ENCODE results near the gene LIN52. TPM values are rescaled to one million over a fixed set of nuclear protein-coding genes. Genes with fewer than 3 reads are reported as not detected.
"Not testable (repeated sequence)": the region's sequence is repeated elsewhere in the genome, so short reads cannot be mapped to it uniquely, and the experiment has no call there.

Gene LIN52
- total RNA-seq, 1 experiment from 2014 or later, result 34.0 TPM

DNA sequence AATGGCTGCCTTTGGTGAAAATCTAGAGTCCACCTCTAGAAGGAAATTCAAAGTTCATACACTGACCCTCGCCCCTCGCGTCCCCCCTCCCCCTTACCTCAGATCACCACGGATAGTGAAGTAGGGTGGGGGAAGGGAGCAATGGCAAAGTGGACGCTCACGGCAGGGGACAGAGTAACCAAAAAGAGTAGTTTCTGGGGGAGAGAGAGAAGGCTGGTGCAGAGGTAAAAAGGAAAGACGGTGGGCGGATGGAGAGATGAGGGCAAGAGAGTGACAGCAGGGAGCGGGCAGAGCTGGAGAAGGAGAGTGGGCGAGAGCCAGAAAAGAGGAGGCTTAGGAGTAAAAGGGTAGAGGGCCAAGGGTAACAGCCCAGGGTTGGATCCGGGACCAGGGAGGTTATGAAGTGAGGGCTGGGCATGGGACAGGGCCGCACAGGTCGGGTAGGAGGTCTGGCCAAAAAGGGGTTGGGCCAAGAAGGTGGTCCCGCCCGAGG is 926 bp upstream of the LIN52 start:
- peak overlapping the region; percentile 80 for H2AFZ ChIP-seq (ENCODE audit: low read length)
- DNase-seq, result no peak
- H3K9me3 ChIP-seq (ENCODE audit: low read length), result no peaks in the 10 kb centered on the region
- no peaks in the 10 kb centered on the region for H3K9me2 ChIP-seq (replicated peaks; ENCODE audit: insufficient read depth, low read length)
- no peak overlapping the region for H3K27ac ChIP-seq (ENCODE audit: low read length)
- peaks cover 48% of the 10 kb centered on the region for H3K79me2 ChIP-seq (ENCODE audit: low read length)
- no peaks in the 10 kb centered on the region for H3K27me3 ChIP-seq (ENCODE audit: low read length)
- H4K20me1 ChIP-seq (ENCODE audit: insufficient read depth, low read depth, low read length), result no peaks in the 10 kb centered on the region
- H3K4me2 ChIP-seq (ENCODE audit: low read depth, low read length, poor library complexity, severe bottlenecking), result peak overlapping the region; percentile 94
- H3K4me1 ChIP-seq (ENCODE audit: low read length), result peaks cover 24% of the 10 kb centered on the region
- H3K36me3 ChIP-seq (ENCODE audit: insufficient read depth, low read length), result peaks cover 5% of the 10 kb centered on the region; the same call in 1 of the 2 replicates
- H3K4me3 ChIP-seq (ENCODE audit: low read length), result peak overlapping the region; percentile 81
- peak overlapping the region; percentile 79 for H3K9ac ChIP-seq (ENCODE audit: low read length)

DNA sequence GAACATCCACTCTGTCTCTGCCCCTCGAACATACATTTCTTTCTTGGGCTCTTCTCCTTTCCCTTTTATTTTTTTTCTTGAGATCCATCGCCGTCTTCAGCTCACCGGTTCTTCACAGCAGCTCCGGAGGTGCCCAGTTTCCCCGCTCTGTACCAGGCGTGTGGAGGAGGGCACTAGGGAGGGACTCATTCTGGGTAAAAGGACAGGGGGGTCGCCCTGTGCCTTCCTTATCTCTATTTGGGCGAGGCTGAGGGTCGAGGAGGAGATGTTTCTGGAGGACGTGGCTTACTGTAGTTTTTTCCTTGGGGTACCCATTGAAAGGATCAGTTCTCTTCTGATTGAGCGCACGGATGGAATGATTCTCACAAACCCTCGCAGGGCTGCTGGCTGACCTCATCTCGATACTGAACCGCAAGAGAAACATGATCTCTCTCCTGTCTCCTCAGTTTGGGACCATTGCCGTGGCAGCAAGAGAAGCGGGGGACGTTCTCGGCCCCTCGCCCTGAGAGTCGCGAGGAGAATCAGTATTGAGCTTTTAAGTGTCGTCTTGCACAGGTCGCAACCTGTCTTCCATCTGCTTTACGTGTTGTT is 386 bp downstream of the LIN52 start:
- Histone ChIP-seq H3K27me3 (ENCODE audit: low read length) (no peaks in the 10 kb centered on the region), H3K9me2 (replicated peaks; ENCODE audit: insufficient read depth, low read length) (no peaks in the 10 kb centered on the region), H3K4me2 (ENCODE audit: low read depth, low read length, poor library complexity, severe bottlenecking) (peak overlapping the region; percentile 88), H3K4me1 (ENCODE audit: low read length) (peaks cover 24% of the 10 kb centered on the region), H3K27ac (ENCODE audit: low read length) (peak overlapping the region; percentile 10; the same call in 1 of the 2 replicates), H4K20me1 (ENCODE audit: insufficient read depth, low read depth, low read length) (no peaks in the 10 kb centered on the region), H3K9ac (ENCODE audit: low read length) (peak overlapping the region; percentile 81), H3K36me3 (ENCODE audit: insufficient read depth, low read length) (peaks cover 7% of the 10 kb centered on the region; the same call in 1 of the 2 replicates), H2AFZ (ENCODE audit: low read length) (peak overlapping the region; percentile 72), H3K79me2 (ENCODE audit: low read length) (peaks cover 59% of the 10 kb centered on the region), H3K9me3 (ENCODE audit: low read length) (no peaks in the 10 kb centered on the region), H3K4me3 (ENCODE audit: low read length) (peak overlapping the region; percentile 81)
- peak; percentile 81 for DNase-seq

GRCh38 chr14:74085828-74086227 is 1.1 kb downstream of the LIN52 start:
- peaks cover 7% of the 10 kb centered on the region; the same call in 1 of the 2 replicates for H3K36me3 ChIP-seq (ENCODE audit: insufficient read depth, low read length)
- H3K79me2 ChIP-seq (ENCODE audit: low read length), result peaks cover 59% of the 10 kb centered on the region
- H3K9me2 ChIP-seq (replicated peaks; ENCODE audit: insufficient read depth, low read length), result no peaks in the 10 kb centered on the region
- peak overlapping the region; percentile 10; the same call in 1 of the 2 replicates for H3K27ac ChIP-seq (ENCODE audit: low read length)
- peak overlapping the region; percentile 81 for H3K4me3 ChIP-seq (ENCODE audit: low read length)
- H2AFZ ChIP-seq (ENCODE audit: low read length), result no peak overlapping the region
- H4K20me1 ChIP-seq (ENCODE audit: insufficient read depth, low read depth, low read length), result no peaks in the 10 kb centered on the region
- H3K4me2 ChIP-seq (ENCODE audit: low read depth, low read length, poor library complexity, severe bottlenecking), result peak overlapping the region; percentile 88
- peak overlapping the region; percentile 81 for H3K9ac ChIP-seq (ENCODE audit: low read length)
- no peaks in the 10 kb centered on the region for H3K27me3 ChIP-seq (ENCODE audit: low read length)
- peak; percentile 77 for DNase-seq
- H3K9me3 ChIP-seq (ENCODE audit: low read length), result no peaks in the 10 kb centered on the region
- H3K4me1 ChIP-seq (ENCODE audit: low read length), result peaks cover 24% of the 10 kb centered on the region

DNA sequence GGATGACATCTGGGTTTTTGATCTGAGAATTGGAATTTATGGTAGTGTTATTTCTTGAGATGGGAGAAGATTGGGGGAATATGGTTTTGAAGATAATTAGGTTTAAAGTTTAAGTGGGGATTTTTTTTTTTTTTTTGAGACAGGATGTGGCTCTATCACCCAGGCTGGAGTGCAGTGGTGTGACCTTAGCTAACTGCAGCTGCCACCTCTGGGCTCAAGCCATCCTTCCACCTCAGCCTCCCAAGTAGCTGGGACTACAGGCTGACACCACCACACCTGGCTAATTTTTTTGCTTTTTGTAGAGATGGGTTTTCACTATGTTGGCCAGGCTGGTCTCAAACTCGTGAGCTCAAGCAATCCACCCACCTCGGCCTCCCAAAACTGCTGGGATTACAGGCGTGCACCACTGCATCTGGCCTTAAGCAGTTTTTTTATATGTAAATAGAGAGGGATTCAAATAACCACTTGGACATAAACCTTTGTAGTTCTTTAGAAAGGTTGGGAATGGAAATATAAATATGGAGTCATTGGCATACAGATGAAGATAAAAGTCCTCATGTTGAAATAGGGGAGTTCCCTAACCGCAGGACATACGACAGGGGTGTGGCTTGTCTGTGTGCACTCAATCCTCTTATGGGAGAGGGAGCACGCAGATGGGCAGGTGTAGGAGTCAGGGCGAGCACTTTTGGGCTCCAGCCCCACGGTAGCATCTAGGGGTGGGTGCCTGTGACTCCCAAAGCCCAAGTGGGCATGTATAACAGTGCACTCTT is 4.7 kb downstream of the LIN52 start:
- Histone ChIP-seq H3K79me2 (ENCODE audit: low read length) (peaks cover 45% of the 10 kb centered on the region), H3K9me2 (replicated peaks; ENCODE audit: insufficient read depth, low read length) (no peaks in the 10 kb centered on the region), H3K27ac (ENCODE audit: low read length) (no peak overlapping the region), H3K4me2 (ENCODE audit: low read depth, low read length, poor library complexity, severe bottlenecking) (no peak overlapping the region), H3K27me3 (ENCODE audit: low read length) (no peaks in the 10 kb centered on the region), H3K36me3 (ENCODE audit: insufficient read depth, low read length) (peaks cover 7% of the 10 kb centered on the region; the same call in 1 of the 2 replicates), H3K4me1 (ENCODE audit: low read length) (peaks cover 13% of the 10 kb centered on the region), H3K9ac (ENCODE audit: low read length) (no peak overlapping the region), H3K9me3 (ENCODE audit: low read length) (no peaks in the 10 kb centered on the region), H3K4me3 (ENCODE audit: low read length) (no peak overlapping the region), H2AFZ (ENCODE audit: low read length) (no peak overlapping the region), H4K20me1 (ENCODE audit: insufficient read depth, low read depth, low read length) (no peaks in the 10 kb centered on the region)
- no peak for DNase-seq

- no peak overlapping the region for H3K27ac ChIP-seq (ENCODE audit: low read length)
- peaks cover 18% of the 10 kb centered on the region for H3K79me2 ChIP-seq (ENCODE audit: low read length)
- H4K20me1 ChIP-seq (ENCODE audit: insufficient read depth, low read depth, low read length), result no peaks in the 10 kb centered on the region
- no peak overlapping the region for H3K9ac ChIP-seq (ENCODE audit: low read length)
- no peaks in the 10 kb centered on the region; the same call in 1 of the 2 replicates for H3K4me1 ChIP-seq (ENCODE audit: low read length)
- H3K9me2 ChIP-seq (replicated peaks; ENCODE audit: insufficient read depth, low read length), result no peaks in the 10 kb centered on the region
- no peaks in the 10 kb centered on the region for H3K27me3 ChIP-seq (ENCODE audit: low read length)
- DNase-seq, result no peak
- no peak overlapping the region for H3K4me3 ChIP-seq (ENCODE audit: low read length)
- no peaks in the 10 kb centered on the region for H3K9me3 ChIP-seq (ENCODE audit: low read length)
- peaks cover 39% of the 10 kb centered on the region for H3K36me3 ChIP-seq (ENCODE audit: insufficient read depth, low read length)
- no peak overlapping the region for H2AFZ ChIP-seq (ENCODE audit: low read length)
- H3K4me2 ChIP-seq (ENCODE audit: low read depth, low read length, poor library complexity, severe bottlenecking), result no peak overlapping the region
These were observed 20.6 kb downstream of the LIN52 start for GRCh38 chr14:74105381-74105780.

- H3K4me3 ChIP-seq (ENCODE audit: low read length), result no peak overlapping the region
- H3K9me3 ChIP-seq (ENCODE audit: low read length), result no peaks in the 10 kb centered on the region
- no peak overlapping the region for H3K27ac ChIP-seq (ENCODE audit: low read length)
- no peak overlapping the region for H3K4me2 ChIP-seq (ENCODE audit: low read depth, low read length, poor library complexity, severe bottlenecking)
- no peaks in the 10 kb centered on the region for H3K27me3 ChIP-seq (ENCODE audit: low read length)
- no peak for DNase-seq
- H2AFZ ChIP-seq (ENCODE audit: low read length), result no peak overlapping the region
- H3K9ac ChIP-seq (ENCODE audit: low read length), result no peak overlapping the region
- H3K79me2 ChIP-seq (ENCODE audit: low read length), result peaks cover 18% of the 10 kb centered on the region
- H3K4me1 ChIP-seq (ENCODE audit: low read length), result no peaks in the 10 kb centered on the region; the same call in 1 of the 2 replicates
- peaks cover 24% of the 10 kb centered on the region for H3K36me3 ChIP-seq (ENCODE audit: insufficient read depth, low read length)
- H4K20me1 ChIP-seq (ENCODE audit: insufficient read depth, low read depth, low read length), result no peaks in the 10 kb centered on the region
- H3K9me2 ChIP-seq (replicated peaks; ENCODE audit: insufficient read depth, low read length), result no peaks in the 10 kb centered on the region
These were observed 24.6 kb downstream of the LIN52 start for GRCh38 chr14:74109369-74109768.

- H3K9me2 ChIP-seq (replicated peaks; ENCODE audit: insufficient read depth, low read length); H2AFZ ChIP-seq (ENCODE audit: low read length); H4K20me1 ChIP-seq (ENCODE audit: insufficient read depth, low read depth, low read length); H3K27ac ChIP-seq (ENCODE audit: low read length); H3K4me2 ChIP-seq (ENCODE audit: low read depth, low read length, poor library complexity, severe bottlenecking); H3K4me3 ChIP-seq (ENCODE audit: low read length); H3K4me1 ChIP-seq (ENCODE audit: low read length); H3K9me3 ChIP-seq (ENCODE audit: low read length); H3K27me3 ChIP-seq (ENCODE audit: low read length); H3K9ac ChIP-seq (ENCODE audit: low read length): not testable (repeated sequence)
- Histone ChIP-seq H3K36me3 (ENCODE audit: insufficient read depth, low read length) (peaks cover 16% of the 10 kb centered on the region), H3K79me2 (ENCODE audit: low read length) (peaks cover 17% of the 10 kb centered on the region)
- DNase-seq, result peak; percentile 93
These were observed 26.9 kb downstream of the LIN52 start for GRCh38 chr14:74111395-74112216.

- H3K79me2 ChIP-seq (ENCODE audit: low read length); DNase-seq: not testable (repeated sequence)
These were observed 40.7 kb downstream of the LIN52 start for GRCh38 chr14:74125487-74125886.

More at GRCh38 chr14:74125487-74125886, 40.7 kb downstream of the LIN52 start:
- H3K27ac ChIP-seq (ENCODE audit: low read length); H3K27me3 ChIP-seq (ENCODE audit: low read length); H3K9ac ChIP-seq (ENCODE audit: low read length); H3K36me3 ChIP-seq (ENCODE audit: insufficient read depth, low read length); H3K9me3 ChIP-seq (ENCODE audit: low read length); H3K4me3 ChIP-seq (ENCODE audit: low read length); H4K20me1 ChIP-seq (ENCODE audit: insufficient read depth, low read depth, low read length); H3K4me2 ChIP-seq (ENCODE audit: low read depth, low read length, poor library complexity, severe bottlenecking); H3K9me2 ChIP-seq (replicated peaks; ENCODE audit: insufficient read depth, low read length); H2AFZ ChIP-seq (ENCODE audit: low read length); H3K4me1 ChIP-seq (ENCODE audit: low read length): not testable (repeated sequence)
